Natural killer cell (primary cell): ENCODE measurements around the gene VASN. TPM values are rescaled to one million over a fixed set of nuclear protein-coding genes. Genes with fewer than 3 reads are reported as not detected.

Experiments
- ATAC-seq, 3 donors: fragments of 150-1000 bp in 2 of 3; fragments of 200-7000 bp in 1 of 3; cut with Tn5 transposase; 1 replicate in 1 of 3; 2 replicates in 2 of 3; pipeline ENCODE4 v1.10.0; 2021; ENCODE audit warnings: mild to moderate bottlenecking in 2 of 3, moderate library complexity in 2 of 3
- DNase-seq, 2 donors: peaks; one replicate each; pipeline versions ENCODE4 v3.0.0 to v3.0.0-alpha.2; 2013 to 2021; ENCODE audit warnings: mixed read lengths in 1 of 2
- H3K27ac ChIP-seq: one replicate; pipeline ENCODE4 v1.5.1; 2013; ENCODE audit warnings: mild to moderate bottlenecking, low read length
- H3K27me3 ChIP-seq: one replicate; pipeline ENCODE4 v1.6.1; 2013; ENCODE audit warnings: low read length; ENCODE audit not compliant: control insufficient read depth, insufficient read depth
- H3K36me3 ChIP-seq: one replicate; pipeline ENCODE4 v1.6.1; 2013; ENCODE audit warnings: low read length; ENCODE audit not compliant: control insufficient read depth, insufficient read depth
- H3K4me1 ChIP-seq: one replicate; pipeline ENCODE4 v1.6.1; 2013; ENCODE audit warnings: low read length; ENCODE audit not compliant: control insufficient read depth, insufficient read depth
- H3K4me3 ChIP-seq: one replicate; pipeline ENCODE4 v1.5.1; 2013; ENCODE audit warnings: low read length
- H3K9me3 ChIP-seq: one replicate; pipeline ENCODE4 v1.6.1; 2013; ENCODE audit warnings: low read length; ENCODE audit not compliant: control insufficient read depth, insufficient read depth
- H3K27ac Mint-ChIP-seq, 2 donors: one replicate each; pipeline ENCODE4 v1.8.0; 2022; ENCODE audit warnings: mild to moderate bottlenecking in 2 of 2, mixed read lengths in 2 of 2, moderate library complexity in 1 of 2
- H3K27me3 Mint-ChIP-seq, 2 donors: one replicate each; pipeline ENCODE4 v1.8.0; 2022; ENCODE audit warnings: low read depth in 2 of 2, mixed read lengths in 2 of 2
- H3K36me3 Mint-ChIP-seq: one replicate; pipeline ENCODE4 v1.8.0; 2022; ENCODE audit warnings: mixed read lengths
- H3K4me1 Mint-ChIP-seq, 2 donors: one replicate each; pipeline ENCODE4 v1.8.0; 2022; ENCODE audit warnings: mixed read lengths in 2 of 2
- H3K4me3 Mint-ChIP-seq: one replicate; pipeline ENCODE4 v1.8.0; 2022; ENCODE audit warnings: mild to moderate bottlenecking, moderate library complexity, mixed read lengths
- H3K9me3 Mint-ChIP-seq, 2 donors: one replicate each; pipeline ENCODE4 v1.8.0; 2022; ENCODE audit warnings: mixed read lengths in 2 of 2
- CTCF ChIP-seq: fragments of 200-600 bp; IDR thresholded peaks from one replicate; pipeline ENCODE4 v1.8.0; 2022; ENCODE audit warnings: antibody characterized with exemption
- WGBS: methylation state at CpG from one replicate; pipeline ENCODE4 v1.1.7; 2013; ENCODE audit warnings: missing lambda C conversion rate; ENCODE audit not compliant: insufficient coverage; 5-methylcytosine and 5-hydroxymethylcytosine counted together
- intact Hi-C: fragments of 100-400 bp; cut with micrococcal nuclease; formaldehyde crosslinking; loops from one replicate; pipeline ENCODE4 v1.14.2; 2022
- total RNA-seq, 4 donors: library from RNA; stranded (reverse); fragments of 120-200 nt in 1 of 4; gene quantifications; one replicate each; pipeline versions ENCODE4 v1.2.3 to v1.2.4, GENCODE V29; 2013 to 2022

The VASN gene
- total RNA-seq, 3 donors from 2014 or later (not counting 1 experiment from before 2014, with no cell fraction given) = 0.35 to 0.93 (median 0.78) TPM

- 77% methylated on average over 6 of the region's 8 CpGs for WGBS
- Histone ChIP-seq H3K4me3 (no peak overlapping the region), H3K36me3 (no peaks in the 10 kb centered on the region), H3K27ac (no peak overlapping the region), H3K9me3 (no peaks in the 10 kb centered on the region), H3K4me1 (peaks cover 17% of the 10 kb centered on the region), H3K27me3 (no peaks in the 10 kb centered on the region)
- ATAC-seq = no peak
- Mint-ChIP-seq H3K27me3 (no peaks in the 10 kb centered on the region), H3K4me3 (no peak overlapping the region), H3K9me3 (no peaks in the 10 kb centered on the region), H3K36me3 (no peaks in the 10 kb centered on the region), H3K4me1 (peaks cover 7 to 17% of the 10 kb centered on the region in 2 donors), H3K27ac (no peak overlapping the region)
- no peak for DNase-seq
- no peak for TF ChIP-seq CTCF
- intact Hi-C loops = no loop called here
These were observed 49.0 kb downstream of the VASN start for GRCh38 chr16:4420505-4421105.

GRCh38 chr16:4425378-4426020, 53.9 kb downstream of the VASN start, which contains the start of gene DNAJA3:
Gene DNAJA3, plus strand, starts transcription at chr16:4425868. Its CDS starts 14 bp downstream, at chr16:4425882.
- Histone ChIP-seq H3K36me3 (peaks cover 2% of the 10 kb centered on the region), H3K27me3 (no peaks in the 10 kb centered on the region), H3K9me3 (no peaks in the 10 kb centered on the region), H3K4me1 (peaks cover 16% of the 10 kb centered on the region), H3K27ac (peak within 1 kb of the TSS; percentile 96), H3K4me3 (peak within 1 kb of the TSS; percentile 80)
- H3K4me1 Mint-ChIP-seq = peaks cover 21 to 32% of the 10 kb centered on the region in 2 donors
- H3K9me3 Mint-ChIP-seq = no peaks in the 10 kb centered on the region
- DNase-seq (peak; percentile 93 to 99), ATAC-seq (peak; percentile 91 to 97 (median 91))
- peak within 1 kb of the TSS; percentile 94 for H3K4me3 Mint-ChIP-seq
- under 1% methylated on average over 68 of the region's 68 CpGs for WGBS
- intact Hi-C loops = loop anchor here (1.0 to 5.0 kb wide), 3 partner anchors 9 to 112 kb away; partner anchors contain the start of genes CDIP1, CORO7 and HMOX2
- H3K27ac Mint-ChIP-seq = peak within 1 kb of the TSS; percentile 98 to 99
- H3K36me3 Mint-ChIP-seq = no peaks in the 10 kb centered on the region
- TF ChIP-seq CTCF = no peak
- H3K27me3 Mint-ChIP-seq = no peaks in the 10 kb centered on the region

GRCh38 chr16:4426021-4426684, 54.5 kb downstream of the VASN start:
- no peaks in the 10 kb centered on the region for H3K27me3 ChIP-seq
- H3K36me3 Mint-ChIP-seq = no peaks in the 10 kb centered on the region
- peaks cover 16% of the 10 kb centered on the region for H3K4me1 ChIP-seq
- intact Hi-C loops = loop anchor here (5.0 kb wide), 2 partner anchors 51 to 111 kb away; partner anchors contain the start of genes CDIP1 and HMOX2
- H3K36me3 ChIP-seq = peaks cover 5% of the 10 kb centered on the region
- H3K27ac ChIP-seq = peak overlapping the region; percentile 96
- H3K4me1 Mint-ChIP-seq = peaks cover 23 to 32% of the 10 kb centered on the region in 2 donors
- WGBS = 3% methylated on average over 30 of the region's 31 CpGs
- ATAC-seq (peak; percentile 9 to 29 (median 19)), DNase-seq (no peak)
- peak overlapping the region; percentile 98 to 99 for H3K27ac Mint-ChIP-seq
- peak overlapping the region; percentile 80 for H3K4me3 ChIP-seq
- H3K27me3 Mint-ChIP-seq = no peaks in the 10 kb centered on the region
- H3K9me3 Mint-ChIP-seq = no peaks in the 10 kb centered on the region
- no peak for TF ChIP-seq CTCF
- H3K9me3 ChIP-seq = no peaks in the 10 kb centered on the region
- H3K4me3 Mint-ChIP-seq = peak overlapping the region; percentile 94
